ENCODE results near the gene TMEM269. TPM values are rescaled to one million over a fixed set of nuclear protein-coding genes. Genes with fewer than 3 reads are reported as not detected.

TMEM269 gene
- total and polyA plus RNA-seq, 4 donors, result 0.03 to 0.09 (median 0.07) TPM

- Histone ChIP-seq H3K4me1 (ENCODE audit: control insufficient read depth in 5 of 5, insufficient read depth in 5 of 5, low read length in 5 of 5) (peaks cover 0 to 20% (median 0%) of the 10 kb centered on the region in 5 donors), H3K27me3 (ENCODE audit: control insufficient read depth in 3 of 3, insufficient read depth in 3 of 3, low read length in 2 of 3) (no peaks in the 10 kb centered on the region)
- no peak for ATAC-seq (ENCODE audit: insufficient read depth, low FRiP score)
Measured at GRCh38 chr1:42736152-42736551, 48.6 kb upstream of the TMEM269 start.

DNA sequence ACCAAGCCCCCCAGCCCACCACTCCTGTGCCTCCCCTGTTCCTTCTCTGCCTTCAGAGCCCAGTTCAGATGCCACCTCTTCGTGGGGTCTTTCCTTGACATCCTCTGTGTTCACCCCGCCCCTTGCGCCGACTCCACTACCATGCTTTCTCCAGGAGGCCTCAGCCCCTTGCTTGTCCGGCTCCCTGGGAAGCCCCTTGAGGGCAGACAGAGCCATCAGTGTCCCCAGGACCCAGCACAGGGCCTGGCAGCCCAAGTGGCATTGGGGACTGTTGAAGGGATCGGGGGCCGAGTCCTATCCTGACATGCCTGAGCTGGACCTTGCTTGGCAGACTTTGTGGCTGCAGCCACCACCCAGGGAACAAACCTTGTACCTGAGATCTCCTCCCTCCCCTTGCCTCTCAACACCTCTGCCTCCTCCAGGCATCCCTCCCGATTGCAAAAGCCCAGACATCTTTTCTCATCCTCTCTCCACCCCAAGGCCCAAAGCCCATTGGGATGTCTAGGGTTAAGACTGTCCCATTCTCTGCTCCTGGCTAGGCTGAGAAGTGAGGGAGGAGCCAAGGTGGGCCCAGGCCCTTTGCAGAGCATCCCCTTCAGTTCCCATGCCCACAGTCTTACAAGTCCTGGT is 48.1 kb upstream of the TMEM269 start:
- Histone ChIP-seq H3K4me3 (no peak overlapping the region), H3K9me3 (ENCODE audit: control insufficient read depth in 4 of 4, insufficient read depth in 3 of 4, low read length in 3 of 4) (no peaks in the 10 kb centered on the region), H3K27ac (ENCODE audit: low read depth in 1 of 2, low read length in 1 of 2) (no peak overlapping the region), H3K27me3 (ENCODE audit: control insufficient read depth in 3 of 3, insufficient read depth in 3 of 3, low read length in 2 of 3) (no peaks in the 10 kb centered on the region), H3K9ac (ENCODE audit: insufficient read depth in 1 of 2, low read length in 2 of 2) (no peak overlapping the region), H3K4me1 (ENCODE audit: control insufficient read depth in 5 of 5, insufficient read depth in 5 of 5, low read length in 5 of 5) (peaks cover 0 to 25% (median 0%) of the 10 kb centered on the region in 5 donors), H3K36me3 (ENCODE audit: control insufficient read depth in 4 of 4, insufficient read depth in 4 of 4, low read length in 4 of 4) (no peaks in the 10 kb centered on the region)
- ATAC-seq (ENCODE audit: insufficient read depth, low FRiP score), result no peak
- no peak for TF ChIP-seq CTCF (IDR thresholded peaks at IDR 0.05; ENCODE audit: control extremely low read depth, extremely low read depth)
- 82 to 92% methylated on average over 7 to 8 of the region's 8 CpGs for WGBS, 2 donors
- no peak for DNase-seq

More at GRCh38 chr1:42736152-42736551, 48.6 kb upstream of the TMEM269 start:
- TF ChIP-seq CTCF (IDR thresholded peaks at IDR 0.05; ENCODE audit: control extremely low read depth, extremely low read depth), result no peak
- Histone ChIP-seq H3K36me3 (ENCODE audit: control insufficient read depth in 4 of 4, insufficient read depth in 4 of 4, low read length in 4 of 4) (no peaks in the 10 kb centered on the region), H3K9ac (ENCODE audit: insufficient read depth in 1 of 2, low read length in 2 of 2) (no peak overlapping the region), H3K9me3 (ENCODE audit: control insufficient read depth in 4 of 4, insufficient read depth in 3 of 4, low read length in 3 of 4) (no peaks in the 10 kb centered on the region), H3K4me3 (no peak overlapping the region), H3K27ac (ENCODE audit: low read depth in 1 of 2, low read length in 1 of 2) (no peak overlapping the region)
- no peak for DNase-seq
- 55 to 63% methylated on average over 4 of the region's 4 CpGs for WGBS, 2 donors

- WGBS, 2 donors, result 20 to 27% methylated on average over 5 of the region's 5 CpGs
Measured at GRCh38 chr1:42737257-42737656, 47.5 kb upstream of the TMEM269 start.

More at GRCh38 chr1:42737257-42737656, 47.5 kb upstream of the TMEM269 start:
- Histone ChIP-seq H3K27me3 (ENCODE audit: control insufficient read depth in 3 of 3, insufficient read depth in 3 of 3, low read length in 2 of 3) (no peaks in the 10 kb centered on the region), H3K27ac (ENCODE audit: low read depth in 1 of 2, low read length in 1 of 2) (no peak overlapping the region), H3K4me1 (ENCODE audit: control insufficient read depth in 5 of 5, insufficient read depth in 5 of 5, low read length in 5 of 5) (peaks cover 0 to 28% (median 0%) of the 10 kb centered on the region in 5 donors), H3K4me3 (no peak overlapping the region), H3K9ac (ENCODE audit: insufficient read depth in 1 of 2, low read length in 2 of 2) (no peak overlapping the region), H3K36me3 (ENCODE audit: control insufficient read depth in 4 of 4, insufficient read depth in 4 of 4, low read length in 4 of 4) (no peaks in the 10 kb centered on the region), H3K9me3 (ENCODE audit: control insufficient read depth in 4 of 4, insufficient read depth in 3 of 4, low read length in 3 of 4) (no peaks in the 10 kb centered on the region)
- DNase-seq (no peak), ATAC-seq (ENCODE audit: insufficient read depth, low FRiP score) (no peak)
- no peak for TF ChIP-seq CTCF (IDR thresholded peaks at IDR 0.05; ENCODE audit: control extremely low read depth, extremely low read depth)

Data from lung (tissue), 12 donors.